Suprapubic skin (tissue), 3 donors: ENCODE measurements around the gene OPN3.

Source experiments
- POLR2AphosphoS5 ChIP-seq, 3 donors: sonication (generic); formaldehyde crosslinking; IDR thresholded peaks; one replicate each; pipeline ENCODE4 v1.6.1; 2017; ENCODE audit warnings: antibody characterized with exemption in 3 of 3
- TF ChIP-seq, protein P1 (sequence below), 2 donors: fragments of 200-600 bp in 1 of 2; fragments of 450-650 bp in 1 of 2; sonication (generic) in 1 of 2; IDR thresholded peaks; one replicate each; pipeline ENCODE4 v1.5.1; 2016 to 2019; ENCODE audit warnings: antibody characterized with exemption in 2 of 2, mild to moderate bottlenecking in 1 of 2, moderate library complexity in 1 of 2

DNA sequence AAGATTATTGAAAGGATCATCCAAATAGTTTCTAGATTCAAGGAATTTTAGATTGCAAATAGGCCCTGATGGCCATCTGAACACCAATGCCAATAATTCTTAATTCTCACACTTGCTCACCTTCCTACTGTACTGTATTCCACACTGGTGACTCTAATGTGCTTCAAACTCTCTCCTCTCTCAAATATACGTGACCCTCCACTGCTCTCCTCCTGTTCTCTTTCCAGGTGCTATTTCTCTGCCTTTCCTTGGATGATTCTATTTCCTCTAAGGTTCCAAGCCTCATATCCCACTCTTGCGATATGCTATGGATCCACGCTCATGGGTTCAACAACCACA is 79.4 kb downstream of the OPN3 start:
- no peak for TF ChIP-seq POLR2AphosphoS5 (IDR thresholded peaks at IDR 0.05)
- TF ChIP-seq, protein P1, sequence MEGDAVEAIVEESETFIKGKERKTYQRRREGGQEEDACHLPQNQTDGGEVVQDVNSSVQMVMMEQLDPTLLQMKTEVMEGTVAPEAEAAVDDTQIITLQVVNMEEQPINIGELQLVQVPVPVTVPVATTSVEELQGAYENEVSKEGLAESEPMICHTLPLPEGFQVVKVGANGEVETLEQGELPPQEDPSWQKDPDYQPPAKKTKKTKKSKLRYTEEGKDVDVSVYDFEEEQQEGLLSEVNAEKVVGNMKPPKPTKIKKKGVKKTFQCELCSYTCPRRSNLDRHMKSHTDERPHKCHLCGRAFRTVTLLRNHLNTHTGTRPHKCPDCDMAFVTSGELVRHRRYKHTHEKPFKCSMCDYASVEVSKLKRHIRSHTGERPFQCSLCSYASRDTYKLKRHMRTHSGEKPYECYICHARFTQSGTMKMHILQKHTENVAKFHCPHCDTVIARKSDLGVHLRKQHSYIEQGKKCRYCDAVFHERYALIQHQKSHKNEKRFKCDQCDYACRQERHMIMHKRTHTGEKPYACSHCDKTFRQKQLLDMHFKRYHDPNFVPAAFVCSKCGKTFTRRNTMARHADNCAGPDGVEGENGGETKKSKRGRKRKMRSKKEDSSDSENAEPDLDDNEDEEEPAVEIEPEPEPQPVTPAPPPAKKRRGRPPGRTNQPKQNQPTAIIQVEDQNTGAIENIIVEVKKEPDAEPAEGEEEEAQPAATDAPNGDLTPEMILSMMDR (IDR thresholded peaks at IDR 0.05): no peak
